Trophoblast cell (in vitro differentiated cells and primary cell): ENCODE results near the gene SRI.

Experiments used
- DNase-seq, 2 donors: peaks; one replicate each; pipeline ENCODE4 v3.0.0-alpha.2; 2016
- H2AFZ ChIP-seq: 2 replicates; pipeline ENCODE4 v1.6.1; 2013; ENCODE audit warnings: low read length, moderate library complexity, mild to moderate bottlenecking; ENCODE audit not compliant: insufficient read depth, poor library complexity
- H2AK5ac ChIP-seq: 2 replicates; pipeline ENCODE4 v1.6.1; 2013; ENCODE audit warnings: mild to moderate bottlenecking, low read length
- H2BK120ac ChIP-seq: 2 replicates; pipeline ENCODE4 v1.6.1; 2013; ENCODE audit warnings: low read length, mild to moderate bottlenecking, moderate library complexity; ENCODE audit not compliant: insufficient read depth, poor library complexity
- H2BK12ac ChIP-seq: 2 replicates; pipeline ENCODE4 v1.6.1; 2013; ENCODE audit warnings: mild to moderate bottlenecking, low read length, moderate library complexity
- H2BK5ac ChIP-seq: 2 replicates; pipeline ENCODE4 v1.6.1; 2013; ENCODE audit warnings: low read length, low read depth, moderate library complexity, mild to moderate bottlenecking; ENCODE audit not compliant: poor library complexity
- H3K14ac ChIP-seq: 2 replicates; pipeline ENCODE4 v1.6.1; 2013; ENCODE audit warnings: mild to moderate bottlenecking, low read length
- H3K18ac ChIP-seq: 2 replicates; pipeline ENCODE4 v1.6.1; 2013; ENCODE audit warnings: mild to moderate bottlenecking, low read length
- H3K23ac ChIP-seq: 2 replicates; pipeline ENCODE4 v1.6.1; 2013; ENCODE audit warnings: low read length
- H3K27ac ChIP-seq: 2 replicates; pipeline ENCODE4 v1.5.1; 2013; ENCODE audit warnings: low read depth, mild to moderate bottlenecking, inconsistent platforms, low read length, moderate library complexity
- H3K27me3 ChIP-seq: 2 replicates; pipeline ENCODE4 v1.6.1; 2013; ENCODE audit warnings: inconsistent platforms, mild to moderate bottlenecking, low read length, moderate library complexity; ENCODE audit not compliant: insufficient read depth
- H3K36me3 ChIP-seq, 2 experiments: 1 replicate in 1 of 2; 2 replicates in 1 of 2; pipeline ENCODE4 v1.6.1; 2013; ENCODE audit warnings: low read length in 2 of 2, mild to moderate bottlenecking in 2 of 2, moderate library complexity in 1 of 2; ENCODE audit not compliant: insufficient read depth in 2 of 2, control insufficient read depth in 1 of 2
- H3K4ac ChIP-seq: 2 replicates; pipeline ENCODE4 v1.6.1; 2013; ENCODE audit warnings: low read depth, mild to moderate bottlenecking, low read length, moderate library complexity
- H3K4me1 ChIP-seq, 2 experiments: 1 replicate in 1 of 2; 2 replicates in 1 of 2; pipeline ENCODE4 v1.6.1; 2013; ENCODE audit warnings: low read length in 2 of 2, mild to moderate bottlenecking in 2 of 2, moderate library complexity in 1 of 2; ENCODE audit not compliant: insufficient read depth in 2 of 2, control insufficient read depth in 1 of 2
- H3K4me2 ChIP-seq: 2 replicates; pipeline ENCODE4 v1.6.1; 2013; ENCODE audit warnings: inconsistent platforms, mild to moderate bottlenecking, low read length, moderate library complexity
- H3K4me3 ChIP-seq: 2 replicates; pipeline ENCODE4 v1.5.1; 2013; ENCODE audit warnings: mild to moderate bottlenecking, low read depth, low read length, inconsistent platforms
- H3K79me1 ChIP-seq: one replicate; pipeline ENCODE4 v1.6.1; 2013; ENCODE audit warnings: low read length
- H3K79me2 ChIP-seq: 2 replicates; pipeline ENCODE4 v1.6.1; 2013; ENCODE audit warnings: low read length, mild to moderate bottlenecking; ENCODE audit not compliant: control insufficient read depth, insufficient read depth, poor library complexity
- H3K9ac ChIP-seq: 2 replicates; pipeline ENCODE4 v1.6.1; 2013; ENCODE audit warnings: mild to moderate bottlenecking, low read length
- H3K9me3 ChIP-seq: 2 replicates; pipeline ENCODE4 v1.6.1; 2013; ENCODE audit warnings: low read depth, mild to moderate bottlenecking, control low read depth, inconsistent platforms, low read length; ENCODE audit not compliant: insufficient read depth
- H4K12ac ChIP-seq: 2 replicates; pipeline ENCODE4 v1.6.1; 2013; ENCODE audit warnings: low read depth, mild to moderate bottlenecking, low read length, moderate library complexity
- H4K8ac ChIP-seq: 2 replicates; pipeline ENCODE4 v1.6.1; 2013; ENCODE audit warnings: low read depth, mild to moderate bottlenecking, low read length, moderate library complexity
- H4K91ac ChIP-seq: one replicate; pipeline ENCODE4 v1.6.1; 2013; ENCODE audit warnings: low read depth, mild to moderate bottlenecking, low read length, moderate library complexity
- WGBS: extraction: QIAGEN DNeasy Blood & Tissue Kit; methylation state at CpG from one replicate; pipeline ENCODE4 v1.1.7; 2013; ENCODE audit warnings: missing lambda C conversion rate; ENCODE audit not compliant: insufficient read length, insufficient coverage; ENCODE audit errors: extremely low coverage; 5-methylcytosine and 5-hydroxymethylcytosine counted together

Gene SRI

GRCh38 chr7:88191911-88192310 lies 27.9 kb downstream of the SRI start:
- Histone ChIP-seq H4K12ac (no peak overlapping the region), H2BK120ac (no peak overlapping the region), H2BK12ac (no peak overlapping the region), H3K4me1 (no peaks in the 10 kb centered on the region), H2BK5ac (no peak overlapping the region), H3K18ac (no peak overlapping the region), H3K27me3 (no peaks in the 10 kb centered on the region), H2AK5ac (no peak overlapping the region), H3K79me2 (no peaks in the 10 kb centered on the region), H4K8ac (no peak overlapping the region), H3K14ac (no peak overlapping the region), H3K9me3 (no peaks in the 10 kb centered on the region), H3K79me1 (no peaks in the 10 kb centered on the region), H3K9ac (no peak overlapping the region), H3K23ac (no peak overlapping the region), H3K27ac (no peak overlapping the region), H3K36me3 (peaks cover 0 to 2% of the 10 kb centered on the region in 2 experiments), H2AFZ (no peak overlapping the region), H4K91ac (no peak overlapping the region), H3K4me3 (no peak overlapping the region), H3K4ac (no peak overlapping the region), H3K4me2 (no peak overlapping the region)
- WGBS: no CpG with 5 or more reads among the region's 3 CpGs
- DNase-seq: no peak

GRCh38 chr7:88185650-88186049 lies 34.2 kb downstream of the SRI start:
- Histone ChIP-seq H3K4ac (no peak overlapping the region), H3K79me1 (peaks cover 2% of the 10 kb centered on the region), H2AK5ac (no peak overlapping the region), H3K4me3 (no peak overlapping the region), H3K4me2 (no peak overlapping the region), H3K4me1 (peaks cover 0 to 5% of the 10 kb centered on the region in 2 experiments), H3K23ac (no peak overlapping the region), H4K8ac (no peak overlapping the region), H2BK12ac (no peak overlapping the region), H3K9ac (no peak overlapping the region), H2BK5ac (no peak overlapping the region), H2AFZ (no peak overlapping the region), H4K12ac (no peak overlapping the region), H4K91ac (no peak overlapping the region), H3K79me2 (no peaks in the 10 kb centered on the region), H3K18ac (no peak overlapping the region), H3K9me3 (no peaks in the 10 kb centered on the region), H3K27me3 (no peaks in the 10 kb centered on the region), H3K36me3 (peaks cover 0 to 2% of the 10 kb centered on the region in 2 experiments), H3K14ac (no peak overlapping the region), H2BK120ac (no peak overlapping the region), H3K27ac (no peak overlapping the region)
- DNase-seq: no peak

GRCh38 chr7:88184848-88185304 lies 35.0 kb downstream of the SRI start:
- Histone ChIP-seq H3K23ac (no peak overlapping the region), H3K9ac (no peak overlapping the region), H4K8ac (no peak overlapping the region), H4K12ac (no peak overlapping the region), H3K4me2 (no peak overlapping the region), H2AFZ (no peak overlapping the region), H3K79me1 (peaks cover 2% of the 10 kb centered on the region), H4K91ac (no peak overlapping the region), H3K79me2 (no peaks in the 10 kb centered on the region), H3K27me3 (no peaks in the 10 kb centered on the region), H3K4me3 (no peak overlapping the region), H3K9me3 (no peaks in the 10 kb centered on the region), H2BK120ac (no peak overlapping the region), H2BK5ac (no peak overlapping the region), H3K36me3 (peaks cover 0 to 2% of the 10 kb centered on the region in 2 experiments), H3K18ac (no peak overlapping the region), H2AK5ac (no peak overlapping the region), H3K14ac (no peak overlapping the region), H3K4ac (no peak overlapping the region), H3K4me1 (peaks cover 0 to 5% of the 10 kb centered on the region in 2 experiments), H2BK12ac (no peak overlapping the region), H3K27ac (peak overlapping the region; percentile 5)
- peak; percentile 48 to 59 for DNase-seq
- WGBS: no CpG with 5 or more reads among the region's 5 CpGs

GRCh38 chr7:88183051-88183450 lies 36.8 kb downstream of the SRI start:
- Histone ChIP-seq H3K36me3 (no peaks in the 10 kb centered on the region), H2AK5ac (no peak overlapping the region), H4K91ac (no peak overlapping the region), H4K12ac (no peak overlapping the region), H3K9ac (no peak overlapping the region), H3K27me3 (no peaks in the 10 kb centered on the region), H3K14ac (no peak overlapping the region), H4K8ac (no peak overlapping the region), H3K18ac (no peak overlapping the region), H3K79me1 (peaks cover 2% of the 10 kb centered on the region), H2BK5ac (no peak overlapping the region), H3K4ac (no peak overlapping the region), H3K4me3 (no peak overlapping the region), H2AFZ (no peak overlapping the region), H3K27ac (no peak overlapping the region), H2BK12ac (no peak overlapping the region), H3K9me3 (no peaks in the 10 kb centered on the region), H2BK120ac (no peak overlapping the region), H3K23ac (no peak overlapping the region), H3K4me2 (no peak overlapping the region), H3K79me2 (no peaks in the 10 kb centered on the region), H3K4me1 (peaks cover 0 to 5% of the 10 kb centered on the region in 2 experiments)
- peak; percentile 55 to 95 for DNase-seq
- no CpG with 5 or more reads among the region's 1 CpG for WGBS
